Mucosa of descending colon (tissue), 3 donors: Measurements from ENCODE around the gene SURF1. TPM values are rescaled to one million over a fixed set of nuclear protein-coding genes. Genes with fewer than 3 reads are reported as not detected.
"Not testable (repeated sequence)": the region's sequence is repeated elsewhere in the genome, so short reads cannot be mapped to it uniquely, and the experiment has no call there.

Experiments
- ATAC-seq: fragments of 200-7000 bp; cut with Tn5 transposase; one replicate; pipeline ENCODE4 v1.9.1; 2020; ENCODE audit warnings: mild to moderate bottlenecking, moderate library complexity
- DNase-seq, 3 donors: peaks; one replicate each; pipeline ENCODE4 v3.0.0-alpha.2; 2020
- H3K36me3 ChIP-seq: fragments of 200-600 bp; one replicate; pipeline ENCODE4 v1.8.0; 2021; ENCODE audit warnings: low read depth, mild to moderate bottlenecking
- H3K4me1 ChIP-seq: fragments of 200-600 bp; one replicate; pipeline ENCODE4 v1.8.0; 2021; ENCODE audit warnings: low read depth, mild to moderate bottlenecking
- H3K4me3 ChIP-seq: fragments of 200-600 bp; one replicate; pipeline ENCODE4 v1.8.0; 2021; ENCODE audit warnings: mild to moderate bottlenecking
- H3K9me3 ChIP-seq: fragments of 200-600 bp; one replicate; pipeline ENCODE4 v1.8.0; 2021; ENCODE audit warnings: mild to moderate bottlenecking
- intact Hi-C, 2 donors: fragments of 100-400 bp; cut with DNase I in 1 of 2; cut with micrococcal nuclease in 1 of 2; formaldehyde crosslinking; loops; one replicate each; pipeline versions ENCODE4 v1.11.0 to v1.11.1; 2022; cut with DNase I, micrococcal nuclease
- total RNA-seq, 3 donors: library from RNA; stranded (reverse); fragmentation: NEBNext Ultra II Directional in 2 of 3; extraction: Animal tissue kit (Norgen Biotek cat#: 25700) in 2 of 3; gene quantifications; one replicate each; pipeline versions ENCODE4 v1.2.1 to v1.2.4, GENCODE V29; 2021 to 2023
- TF ChIP-seq, protein P1 (sequence below): fragments of 200-600 bp; IDR thresholded peaks from one replicate; pipeline ENCODE4 v1.8.0; 2022; ENCODE audit warnings: antibody characterized with exemption, mild to moderate bottlenecking
- donor health status: DM: no; HTN: no; CAD: no; lungs with moderate emphysema.
- donor health status: DM: no; HTN: no; CAD: no.
- donor health status: DM: no; HTN: yes; CAD: no.

Gene SURF1
- total RNA-seq, 3 donors from 2014 or later, result 45.4 to 63.0 (median 52.2) TPM

DNA sequence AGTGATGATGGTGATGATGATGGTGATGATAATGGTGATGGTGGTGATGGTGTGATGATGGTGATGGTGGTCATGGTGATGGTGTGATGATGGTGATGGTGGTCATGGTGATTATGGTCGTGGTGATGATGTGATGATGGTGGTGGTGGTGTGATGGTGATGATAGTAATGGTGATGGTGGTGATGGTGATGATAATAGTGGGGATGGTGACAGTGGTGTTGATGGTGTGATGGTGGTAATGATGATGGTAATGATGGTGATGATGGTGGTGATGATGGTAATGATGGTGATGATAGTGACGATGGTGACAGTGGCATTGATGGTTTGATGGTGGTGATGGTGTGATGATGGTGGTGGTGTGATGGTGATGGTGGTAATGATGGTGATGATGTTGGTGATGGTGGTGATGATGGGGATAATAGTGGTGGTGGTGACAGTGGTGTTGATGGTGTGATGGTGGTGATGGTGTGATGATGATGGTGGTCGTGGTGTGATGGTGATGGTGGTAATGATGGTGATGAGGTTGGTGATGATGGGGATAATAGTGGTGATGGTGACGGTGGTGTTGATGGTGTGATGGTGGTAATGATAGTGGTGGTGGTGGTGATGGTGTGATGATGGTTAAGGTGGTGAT is 26.3 kb upstream of the SURF1 start:
- intact Hi-C loops, result no loop called here
- Histone ChIP-seq H3K4me1 (no peaks in the 10 kb centered on the region), H3K4me3 (no peak overlapping the region), H3K9me3 (no peaks in the 10 kb centered on the region), H3K36me3 (no peaks in the 10 kb centered on the region)
- TF ChIP-seq, protein P1, sequence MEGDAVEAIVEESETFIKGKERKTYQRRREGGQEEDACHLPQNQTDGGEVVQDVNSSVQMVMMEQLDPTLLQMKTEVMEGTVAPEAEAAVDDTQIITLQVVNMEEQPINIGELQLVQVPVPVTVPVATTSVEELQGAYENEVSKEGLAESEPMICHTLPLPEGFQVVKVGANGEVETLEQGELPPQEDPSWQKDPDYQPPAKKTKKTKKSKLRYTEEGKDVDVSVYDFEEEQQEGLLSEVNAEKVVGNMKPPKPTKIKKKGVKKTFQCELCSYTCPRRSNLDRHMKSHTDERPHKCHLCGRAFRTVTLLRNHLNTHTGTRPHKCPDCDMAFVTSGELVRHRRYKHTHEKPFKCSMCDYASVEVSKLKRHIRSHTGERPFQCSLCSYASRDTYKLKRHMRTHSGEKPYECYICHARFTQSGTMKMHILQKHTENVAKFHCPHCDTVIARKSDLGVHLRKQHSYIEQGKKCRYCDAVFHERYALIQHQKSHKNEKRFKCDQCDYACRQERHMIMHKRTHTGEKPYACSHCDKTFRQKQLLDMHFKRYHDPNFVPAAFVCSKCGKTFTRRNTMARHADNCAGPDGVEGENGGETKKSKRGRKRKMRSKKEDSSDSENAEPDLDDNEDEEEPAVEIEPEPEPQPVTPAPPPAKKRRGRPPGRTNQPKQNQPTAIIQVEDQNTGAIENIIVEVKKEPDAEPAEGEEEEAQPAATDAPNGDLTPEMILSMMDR, result no peak
- DNase-seq, result no peak
- ATAC-seq, result no peak

DNA sequence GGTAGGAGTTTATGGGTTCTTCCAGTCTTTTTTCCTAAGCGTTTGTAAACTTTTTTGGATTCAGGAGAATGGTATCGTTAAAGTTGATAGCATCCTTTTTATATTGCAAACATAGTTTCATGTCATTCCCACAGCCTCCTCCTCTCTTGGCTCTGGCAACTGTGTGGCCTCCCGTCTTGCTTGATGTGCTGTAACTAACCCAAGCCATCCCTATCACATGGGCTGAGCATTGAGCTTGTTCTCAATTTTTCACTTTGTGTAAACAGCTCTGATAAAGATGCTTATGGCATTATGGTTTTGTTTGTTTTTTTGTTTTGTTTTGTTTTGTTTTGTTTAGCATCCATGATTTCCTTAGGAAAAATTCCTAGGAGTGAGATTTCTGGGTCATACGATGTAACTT is 24.4 kb upstream of the SURF1 start:
- TF ChIP-seq, protein P1, result no peak
- intact Hi-C loops, result no loop called here
- Histone ChIP-seq H3K36me3 (no peaks in the 10 kb centered on the region), H3K9me3 (no peaks in the 10 kb centered on the region), H3K4me3 (no peak overlapping the region), H3K4me1 (no peaks in the 10 kb centered on the region)
- DNase-seq (no peak), ATAC-seq (no peak)

DNA sequence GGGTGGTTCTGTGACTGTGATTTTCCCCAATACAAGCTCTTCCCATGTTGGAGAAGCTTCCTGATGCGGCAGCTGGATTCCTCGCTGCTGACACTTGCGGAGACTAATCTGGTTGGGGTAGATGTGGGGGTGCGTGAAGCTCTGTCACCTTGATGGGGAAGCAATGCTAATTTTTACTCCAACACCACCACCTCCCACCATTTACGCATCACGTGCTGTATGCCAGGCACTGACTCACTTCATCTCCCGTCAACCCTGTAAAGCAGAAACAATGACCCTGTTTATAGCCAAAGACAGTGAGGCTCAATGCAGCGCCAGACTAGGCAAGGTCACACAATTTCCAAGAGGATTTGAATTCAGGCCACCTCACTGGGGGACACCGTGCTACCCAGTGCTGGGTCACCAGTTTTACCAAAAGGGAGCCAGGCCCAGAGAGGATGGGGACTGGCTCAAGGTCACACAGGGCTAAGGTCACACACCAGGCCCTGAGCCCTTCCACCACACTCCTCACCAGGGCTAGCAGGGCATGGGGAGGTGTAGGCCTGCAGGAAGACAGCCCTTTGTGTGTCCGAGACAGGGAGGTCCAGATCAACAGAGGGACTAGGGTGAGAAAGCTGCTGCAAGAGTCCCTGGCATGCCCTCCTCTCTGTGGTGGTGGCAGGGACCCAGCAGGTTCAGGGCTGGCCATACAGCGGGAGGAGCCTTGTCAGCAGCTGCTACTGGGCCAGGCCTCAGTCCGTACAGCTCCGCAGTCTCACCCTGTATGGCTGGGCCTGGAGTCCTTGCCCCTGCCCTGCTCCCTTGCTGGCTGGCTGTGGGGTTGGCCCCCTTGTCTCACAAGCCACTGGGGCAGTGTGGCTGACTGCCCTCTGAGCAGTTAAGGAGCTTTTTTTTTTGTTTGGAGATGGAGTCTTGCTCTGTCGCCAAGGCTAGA is 23.1 kb upstream of the SURF1 start:
- Histone ChIP-seq H3K9me3 (no peaks in the 10 kb centered on the region), H3K4me3 (no peak overlapping the region), H3K36me3 (no peaks in the 10 kb centered on the region), H3K4me1 (peaks cover 5% of the 10 kb centered on the region)
- intact Hi-C loops, result no loop called here
- TF ChIP-seq, protein P1, result no peak
- ATAC-seq (no peak), DNase-seq (no peak)

DNA sequence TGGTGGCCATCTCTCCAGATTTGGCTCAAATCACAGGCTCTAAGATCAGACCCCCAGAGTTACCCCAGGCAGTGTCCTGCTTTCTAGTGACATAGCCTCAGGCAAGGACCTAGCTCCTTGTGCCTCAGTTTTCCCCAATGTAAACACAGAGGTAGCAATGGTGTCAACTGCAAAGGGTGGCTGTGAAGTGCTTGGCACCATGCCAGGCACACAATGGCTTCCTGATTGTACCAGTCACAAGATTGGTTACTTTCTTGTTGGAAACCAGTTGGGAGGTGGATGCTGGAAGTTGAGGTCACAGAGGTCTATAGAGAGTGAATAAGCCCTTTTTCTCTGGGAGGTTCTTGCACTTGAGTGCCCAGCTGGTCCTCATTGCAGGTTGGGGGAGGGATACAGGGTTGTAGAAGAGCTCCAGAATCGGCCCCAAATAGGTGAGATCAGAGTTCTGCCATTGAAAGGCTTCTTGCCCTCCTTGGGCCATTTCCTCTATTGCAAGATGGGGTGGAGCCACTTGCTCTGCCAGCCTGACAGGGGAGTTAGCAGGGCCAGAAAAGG is 22.2 kb upstream of the SURF1 start:
- H3K9me3 ChIP-seq, result no peaks in the 10 kb centered on the region
- no peak overlapping the region for H3K4me3 ChIP-seq
- intact Hi-C loops, result no loop called here
- DNase-seq (peak in 1 of 3 donors; percentile 32), ATAC-seq (no peak)
- TF ChIP-seq, protein P1, result no peak
- H3K4me1 ChIP-seq, result peaks cover 10% of the 10 kb centered on the region
- H3K36me3 ChIP-seq, result no peaks in the 10 kb centered on the region

DNA sequence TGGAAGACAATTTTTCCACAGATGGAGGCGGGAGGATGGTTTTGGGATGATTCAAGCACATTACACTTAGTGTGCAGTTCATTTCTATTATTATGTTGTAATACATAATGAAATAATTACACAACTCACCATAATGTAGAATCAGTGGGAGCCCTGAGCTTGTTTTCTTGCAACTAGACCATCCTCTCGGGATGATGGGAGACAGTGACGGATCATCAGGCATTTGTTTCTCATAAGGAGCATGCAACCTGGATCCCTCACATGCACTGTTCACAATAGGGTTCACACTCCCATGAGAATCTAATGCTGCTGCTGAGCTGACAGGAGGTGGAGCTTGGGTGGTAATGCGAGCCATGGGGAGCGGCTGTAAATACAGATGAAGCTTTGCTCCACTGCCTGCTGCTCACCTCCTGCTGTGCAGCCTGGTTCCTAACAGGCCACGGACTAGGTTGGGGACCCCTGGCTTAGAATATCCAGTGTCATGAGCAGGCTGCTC is 21.5 kb upstream of the SURF1 start:
- intact Hi-C loops, result no loop called here

DNA sequence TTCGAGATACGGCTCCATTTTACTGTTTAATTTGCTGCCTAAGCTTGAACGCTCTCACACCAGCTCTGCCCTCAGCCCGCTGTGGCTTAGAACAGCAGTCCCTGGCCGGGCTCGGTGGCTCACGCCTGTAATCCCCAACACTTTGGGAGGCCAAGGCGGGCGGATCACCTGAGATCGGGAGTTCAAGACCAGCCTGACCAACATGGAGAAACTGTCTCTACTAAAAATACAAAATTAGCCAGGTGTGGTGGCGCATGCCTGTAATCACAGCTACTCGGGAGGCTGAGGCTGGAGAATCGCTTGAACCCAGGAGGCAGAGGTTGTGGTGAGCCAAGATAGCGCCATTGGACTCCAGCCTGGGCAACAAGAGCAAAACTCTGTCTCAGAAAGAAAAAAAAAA is 21.0 kb upstream of the SURF1 start:
- H3K9me3 ChIP-seq, ATAC-seq, H3K36me3 ChIP-seq, intact Hi-C loops, DNase-seq, H3K4me3 ChIP-seq: not testable (repeated sequence)
- H3K4me1 ChIP-seq, result peaks cover 11% of the 10 kb centered on the region

More for the DNA sequence above, 21.5 kb upstream of the SURF1 start:
- ATAC-seq (no peak), DNase-seq (peak in 1 of 3 donors; percentile 23)
- no peaks in the 10 kb centered on the region for H3K9me3 ChIP-seq
- peaks cover 10% of the 10 kb centered on the region for H3K4me1 ChIP-seq
- no peak overlapping the region for H3K4me3 ChIP-seq
- no peaks in the 10 kb centered on the region for H3K36me3 ChIP-seq
- TF ChIP-seq, protein P1, result no peak
